ENCODE measurements around the gene GABPB1. TPM values are rescaled to one million over a fixed set of nuclear protein-coding genes. Genes with fewer than 3 reads are reported as not detected.

The GABPB1 gene
- total RNA-seq, 1 donor from 2014 or later, result 77.7 TPM

GRCh38 chr15:50267577-50267976, 87.4 kb downstream of the GABPB1 start:
- Histone ChIP-seq H2AFZ (replicated peaks) (no peak overlapping the region), H3F3A (ENCODE audit: low read depth) (peaks cover 13% of the 10 kb centered on the region), H3K79me2 (ENCODE audit: low read depth) (no peaks in the 10 kb centered on the region), H3K27me3 (no peaks in the 10 kb centered on the region), H3K9ac (no peak overlapping the region), H4K20me1 (ENCODE audit: low read depth) (peaks cover 5% of the 10 kb centered on the region), H3K4me1 (peaks cover 11% of the 10 kb centered on the region), H3K36me3 (no peaks in the 10 kb centered on the region), H3K27ac (no peak overlapping the region), H3K4me2 (no peak overlapping the region), H3K4me3 (no peak overlapping the region), H3K9me3 (ENCODE audit: low read depth) (no peaks in the 10 kb centered on the region)
- Mint-ChIP-seq H3K4me3 (no peak overlapping the region), H3K4me1 (peaks cover 19% of the 10 kb centered on the region), H3K27ac (no peak overlapping the region), H3K9me3 (no peaks in the 10 kb centered on the region), H3K36me3 (no peaks in the 10 kb centered on the region), H3K27me3 (ENCODE audit: insufficient read depth, low read depth) (peaks cover 3% of the 10 kb centered on the region)
- no peak for TF ChIP-seq EZH2 (IDR thresholded peaks at IDR 0.05)
- DNase-seq (ENCODE audit: low spot score), result no peak

- Mint-ChIP-seq H3K36me3 (no peaks in the 10 kb centered on the region), H3K4me3 (no peak within 1 kb of the TSS), H3K9me3 (no peaks in the 10 kb centered on the region), H3K4me1 (peaks cover 19% of the 10 kb centered on the region), H3K27ac (peak within 1 kb of the TSS; percentile 70), H3K27me3 (ENCODE audit: insufficient read depth, low read depth) (peaks cover 6% of the 10 kb centered on the region)
- H3F3A ChIP-seq (ENCODE audit: low read depth), result peaks cover 13% of the 10 kb centered on the region
- peak; percentile 85 for DNase-seq (ENCODE audit: low spot score)
- H3K4me2 ChIP-seq, result peak within 1 kb of the TSS; percentile 28
- H3K9me3 ChIP-seq (ENCODE audit: low read depth), result no peaks in the 10 kb centered on the region
- no peaks in the 10 kb centered on the region for H3K79me2 ChIP-seq (ENCODE audit: low read depth)
- TF ChIP-seq CTCF (IDR thresholded peaks at IDR 0.05) (no peak), EZH2phosphoT487 (IDR thresholded peaks at IDR 0.05) (no peak)
- no peak within 1 kb of the TSS for H3K9ac ChIP-seq
- no peaks in the 10 kb centered on the region for H3K36me3 ChIP-seq
- no peak within 1 kb of the TSS for H3K27ac ChIP-seq
- no peak within 1 kb of the TSS for H3K4me3 ChIP-seq
- H3K4me1 ChIP-seq, result peaks cover 11% of the 10 kb centered on the region
- peaks cover 5% of the 10 kb centered on the region for H4K20me1 ChIP-seq (ENCODE audit: low read depth)
- H2AFZ ChIP-seq (replicated peaks), result no peak within 1 kb of the TSS
- no peaks in the 10 kb centered on the region for H3K27me3 ChIP-seq
These were observed 89.4 kb downstream of the GABPB1 start, which contains the start of gene HDC for GRCh38 chr15:50265620-50266019. HDC (minus strand) TSS chr15:50265726; CDS start chr15:50265623, 103 bp downstream.

- H3K4me3 Mint-ChIP-seq, result no peak overlapping the region
- no peak overlapping the region for H3K4me2 ChIP-seq
- H3K4me1 Mint-ChIP-seq, result peaks cover 19% of the 10 kb centered on the region
- H3K79me2 ChIP-seq (ENCODE audit: low read depth), result no peaks in the 10 kb centered on the region
- H3K9me3 ChIP-seq (ENCODE audit: low read depth), result no peaks in the 10 kb centered on the region
- no peak for DNase-seq (ENCODE audit: low spot score)
- H2AFZ ChIP-seq (replicated peaks), result no peak overlapping the region
- H4K20me1 ChIP-seq (ENCODE audit: low read depth), result peaks cover 5% of the 10 kb centered on the region
- H3K27me3 Mint-ChIP-seq (ENCODE audit: insufficient read depth, low read depth), result peaks cover 6% of the 10 kb centered on the region
- peaks cover 11% of the 10 kb centered on the region for H3K4me1 ChIP-seq
- peaks cover 13% of the 10 kb centered on the region for H3F3A ChIP-seq (ENCODE audit: low read depth)
- no peaks in the 10 kb centered on the region for H3K36me3 Mint-ChIP-seq
- H3K9me3 Mint-ChIP-seq, result no peaks in the 10 kb centered on the region
- no peak overlapping the region for H3K9ac ChIP-seq
- H3K4me3 ChIP-seq, result no peak overlapping the region
- TF ChIP-seq EZH2phosphoT487 (IDR thresholded peaks at IDR 0.05) (no peak), EZH2 (IDR thresholded peaks at IDR 0.05) (no peak), CTCF (IDR thresholded peaks at IDR 0.05) (no peak)
- no peaks in the 10 kb centered on the region for H3K36me3 ChIP-seq
- H3K27me3 ChIP-seq, result no peaks in the 10 kb centered on the region
- peak overlapping the region; percentile 83 for H3K27ac Mint-ChIP-seq
- H3K27ac ChIP-seq, result no peak overlapping the region
These were observed 92.5 kb downstream of the GABPB1 start for GRCh38 chr15:50262533-50262932.

GRCh38 chr15:50261981-50262380, 93.0 kb downstream of the GABPB1 start:
- peaks cover 6% of the 10 kb centered on the region for H3K27me3 Mint-ChIP-seq (ENCODE audit: insufficient read depth, low read depth)
- Histone ChIP-seq H3K4me1 (peaks cover 11% of the 10 kb centered on the region), H2AFZ (replicated peaks) (no peak overlapping the region), H3K9me3 (ENCODE audit: low read depth) (no peaks in the 10 kb centered on the region), H3F3A (ENCODE audit: low read depth) (peaks cover 13% of the 10 kb centered on the region), H3K27me3 (no peaks in the 10 kb centered on the region), H3K4me2 (no peak overlapping the region), H3K79me2 (ENCODE audit: low read depth) (no peaks in the 10 kb centered on the region), H3K36me3 (no peaks in the 10 kb centered on the region), H4K20me1 (ENCODE audit: low read depth) (peaks cover 5% of the 10 kb centered on the region), H3K27ac (no peak overlapping the region), H3K4me3 (no peak overlapping the region), H3K9ac (no peak overlapping the region)
- H3K4me3 Mint-ChIP-seq, result no peak overlapping the region
- H3K9me3 Mint-ChIP-seq, result no peaks in the 10 kb centered on the region
- H3K4me1 Mint-ChIP-seq, result peaks cover 17% of the 10 kb centered on the region
- no peaks in the 10 kb centered on the region for H3K36me3 Mint-ChIP-seq
- no peak overlapping the region for H3K27ac Mint-ChIP-seq
- TF ChIP-seq EZH2 (IDR thresholded peaks at IDR 0.05) (no peak), CTCF (IDR thresholded peaks at IDR 0.05) (no peak), EZH2phosphoT487 (IDR thresholded peaks at IDR 0.05) (no peak)
- DNase-seq (ENCODE audit: low spot score), result no peak
